HCT116 (cell line): ENCODE measurements around the gene CIDEC. TPM values are rescaled to one million over a fixed set of nuclear protein-coding genes. Genes with fewer than 3 reads are reported as not detected.

Source experiments
- ATAC-seq: fragments of 200-7000 bp; cut with Tn5 transposase; 2 replicates; pipeline ENCODE4 v1.9.1; 2020; ENCODE audit warnings: mild to moderate bottlenecking, moderate library complexity
- BruUV-seq: library from RNA; stranded (reverse); fragments of 400-500 nt; replicated peaks from 2 replicates; lab custom pipeline; 2021; lab: Mats Ljungman, UMichigan
- CTCF ChIA-PET: fragments of 300-600 bp; sonication (Branson Sonifier 250); formaldehyde crosslinking; loops from one replicate; lab custom pipeline; 2021; ENCODE audit warnings: antibody characterized with exemption; lab: Charles Lee
- POLR2A ChIA-PET: fragments of 300-600, 350-600 bp; sonication (Branson Sonifier 250); formaldehyde crosslinking; loops from one replicate; lab custom pipeline; 2021; ENCODE audit warnings: antibody characterized with exemption; lab: Charles Lee
- RAD21 ChIA-PET, 2 experiments: fragments of 300-600 bp; sonication (Branson Sonifier 250); formaldehyde crosslinking; loops; one replicate each; lab custom pipeline; 2023; ENCODE audit warnings: low total read pairs in 2 of 2; ENCODE audit not compliant: uncharacterized antibody in 2 of 2, unreplicated experiment in 2 of 2, low non-redundant PET in 1 of 2; lab: Charles Lee
- DNase-seq: peaks from one replicate; pipeline ENCODE4 v3.0.0-alpha.2; 2010; ENCODE audit warnings: low read depth, low spot score
- H2AFZ ChIP-seq: fragments of 200-600 bp; shearing (Covaris generic), sonication (generic); 2 replicates; pipeline ENCODE4 v1.6.1; 2017; ENCODE audit warnings: low read depth, mixed run types, mixed read lengths, antibody characterized with exemption, low read length; ENCODE audit not compliant: poor library complexity, severe bottlenecking
- H3K27ac ChIP-seq: 2 replicates; pipeline ENCODE4 v1.5.1; 2012; ENCODE audit warnings: low read depth, low read length
- H3K27me3 ChIP-seq: fragments of 200-600 bp; sonication (generic); 2 replicates; pipeline ENCODE4 v1.6.1; 2016; ENCODE audit warnings: mixed run types, low read length, mixed read lengths; ENCODE audit not compliant: insufficient read depth
- H3K36me3 ChIP-seq, 2 experiments: fragments of 200-500 bp in 1 of 2; fragments of 200-600 bp in 1 of 2; sonication (Bioruptor generic) in 1 of 2; sonication (generic) in 1 of 2; 2 replicates each; pipeline versions ENCODE4 v1.5.1 to v1.6.1; 2014 to 2016; ENCODE audit warnings: low read length in 2 of 2, inconsistent platforms in 1 of 2, mixed read lengths in 1 of 2, mixed run types in 1 of 2; ENCODE audit not compliant: insufficient read depth in 2 of 2, control insufficient read depth in 1 of 2
- H3K4me1 ChIP-seq, 2 experiments: fragments of 200-600 bp in 1 of 2; sonication (generic) in 1 of 2; 2 replicates each; pipeline versions ENCODE4 v1.5.1 to v1.6.1; 2012 to 2017; ENCODE audit warnings: low read length in 2 of 2, inconsistent platforms in 1 of 2, mild to moderate bottlenecking in 1 of 2, mixed read lengths in 1 of 2, mixed run types in 1 of 2, moderate library complexity in 1 of 2; ENCODE audit not compliant: insufficient read depth in 2 of 2, control insufficient read depth in 1 of 2
- H3K4me2 ChIP-seq: fragments of 200-600 bp; sonication (generic); 2 replicates; pipeline ENCODE4 v1.6.1; 2017; ENCODE audit warnings: mixed run types, low read length, mixed read lengths
- H3K4me3 ChIP-seq, 2 experiments: fragments of 200-600 bp in 1 of 2; sonication (generic) in 1 of 2; replicated peaks in 1 of 2; 2 replicates each; pipeline ENCODE4 v1.5.1; 2011 to 2016; ENCODE audit warnings: low read length in 2 of 2, control low read depth in 1 of 2, low read depth in 1 of 2, mild to moderate bottlenecking in 1 of 2, mixed read lengths in 1 of 2, mixed run types in 1 of 2
- H3K79me2 ChIP-seq: fragments of 200-600 bp; sonication (generic); 2 replicates; pipeline ENCODE4 v1.6.1; 2017; ENCODE audit warnings: mild to moderate bottlenecking, mixed run types, low read length, moderate library complexity, mixed read lengths; ENCODE audit not compliant: insufficient read depth
- H3K9ac ChIP-seq: fragments of 200-600 bp; sonication (generic); 2 replicates; pipeline ENCODE4 v1.6.1; 2016; ENCODE audit warnings: low read length, mixed read lengths
- H3K9me2 ChIP-seq: fragments of 200-600 bp; sonication (generic), shearing (Covaris generic); 2 replicates; pipeline ENCODE4 v1.6.1; 2017; ENCODE audit warnings: mixed run types, mild to moderate bottlenecking, moderate library complexity; ENCODE audit not compliant: insufficient read depth
- H3K9me3 ChIP-seq, 2 experiments: fragments of 200-500 bp in 1 of 2; fragments of 200-600 bp in 1 of 2; sonication (Bioruptor generic) in 1 of 2; sonication (generic) in 1 of 2; 2 replicates each; pipeline ENCODE4 v1.6.1; 2014 to 2017; ENCODE audit warnings: low read length in 2 of 2, mixed read lengths in 2 of 2, inconsistent platforms in 1 of 2, low read depth in 1 of 2, mild to moderate bottlenecking in 1 of 2, mixed run types in 1 of 2, moderate library complexity in 1 of 2; ENCODE audit not compliant: control insufficient read depth in 1 of 2, insufficient read depth in 1 of 2
- H4K20me1 ChIP-seq: fragments of 200-600 bp; sonication (generic), shearing (Covaris generic); 2 replicates; pipeline ENCODE4 v1.6.1; 2017; ENCODE audit warnings: mixed run types, mild to moderate bottlenecking, moderate library complexity; ENCODE audit not compliant: insufficient read depth
- CBX3 ChIP-seq: IDR thresholded peaks from 2 replicates; pipeline ENCODE4 v1.6.1; 2012; ENCODE audit warnings: low read depth
- EGR1 ChIP-seq: IDR thresholded peaks from 2 replicates; pipeline ENCODE4 v1.6.1; 2012; ENCODE audit warnings: low read depth
- EZH2 ChIP-seq: fragments of 200-600 bp; sonication (generic); IDR thresholded peaks from 2 replicates; pipeline ENCODE4 v1.6.1; 2017; ENCODE audit warnings: antibody characterized with exemption, mixed run types
- FOSL1 ChIP-seq: IDR thresholded peaks from 2 replicates; pipeline ENCODE4 v1.6.1; 2012; ENCODE audit warnings: low read depth
- JUND ChIP-seq: IDR thresholded peaks from 2 replicates; pipeline ENCODE4 v1.6.1; 2012
- MAX ChIP-seq: IDR thresholded peaks from 2 replicates; pipeline ENCODE4 v1.6.1; 2012
- POLR2A ChIP-seq: IDR thresholded peaks from 2 replicates; pipeline ENCODE4 v1.7.0; 2011; ENCODE audit warnings: borderline replicate concordance; ENCODE audit not compliant: insufficient read depth, insufficient read length; ENCODE audit errors: extremely low read depth
- REST ChIP-seq: IDR thresholded peaks from 2 replicates; pipeline ENCODE4 v1.6.1; 2012; ENCODE audit warnings: low read depth
- SP1 ChIP-seq: IDR thresholded peaks from 2 replicates; pipeline ENCODE4 v1.6.1; 2012; ENCODE audit warnings: low read depth
- SRF ChIP-seq: IDR thresholded peaks from 2 replicates; pipeline ENCODE4 v1.6.1; 2012; ENCODE audit warnings: low read depth
- TCF7L2 ChIP-seq: IDR thresholded peaks from 2 replicates; pipeline ENCODE4 v1.7.0; 2011; ENCODE audit warnings: borderline replicate concordance, inconsistent platforms; ENCODE audit not compliant: insufficient read depth, insufficient read length; ENCODE audit errors: extremely low read depth
- YY1 ChIP-seq: IDR thresholded peaks from 2 replicates; pipeline ENCODE4 v1.6.1; 2011; ENCODE audit warnings: low read length, low read depth, moderate library complexity, mild to moderate bottlenecking; ENCODE audit not compliant: insufficient replicate concordance; ENCODE audit errors: extremely low read depth
- ZBTB33 ChIP-seq: IDR thresholded peaks from 2 replicates; pipeline ENCODE4 v1.6.1; 2011; ENCODE audit warnings: mild to moderate bottlenecking, low read length, moderate library complexity; ENCODE audit not compliant: insufficient replicate concordance; ENCODE audit errors: extremely low read depth
- ZFX ChIP-seq: fragments of 450-650 bp; IDR thresholded peaks from 2 replicates; pipeline ENCODE4 v1.6.1; 2017
- ZNF274 ChIP-seq: fragments of 200-500 bp; sonication (Bioruptor generic); IDR thresholded peaks from 2 replicates; pipeline ENCODE4 v1.6.1; 2014; ENCODE audit warnings: mild to moderate bottlenecking, low read depth, low read length, inconsistent platforms
- intact Hi-C: fragments of 100-400 bp; cut with micrococcal nuclease; formaldehyde crosslinking; loops from 2 replicates; pipeline ENCODE4 v1.10.0; 2022
- total RNA-seq: library from RNA; stranded (reverse); gene quantifications from one replicate; pipeline ENCODE4 v1.2.1, GENCODE V29; 2021; ENCODE audit not compliant: unreplicated experiment

The CIDEC gene
- total RNA-seq, 1 experiment from 2014 or later, result not detected

GRCh38 chr3:9831253-9831652 lies 48.8 kb downstream of the CIDEC start:
- CTCF ChIA-PET, result interaction anchor here (1.1 kb wide), 1 partner anchor 23 kb away, joined by 5 read pairs; no protein-coding TSS in a partner anchor
- no peaks in the 10 kb centered on the region for H3K9me3 ChIP-seq
- intact Hi-C loops, result no loop called here
- no peaks in the 10 kb centered on the region for H3K9me2 ChIP-seq
- peaks cover 12 to 13% of the 10 kb centered on the region in 2 experiments; a peak in 2 of 4 replicates for H3K36me3 ChIP-seq
- H3K27me3 ChIP-seq, result no peaks in the 10 kb centered on the region
- no peak overlapping the region for H3K9ac ChIP-seq
- H3K79me2 ChIP-seq, result no peaks in the 10 kb centered on the region
- POLR2A ChIA-PET, result no interaction called here
- BruUV-seq, result no TSS peak
- ATAC-seq, result no peak
- H3K4me2 ChIP-seq, result no peak overlapping the region
- no peaks in the 10 kb centered on the region for H3K4me1 ChIP-seq
- DNase-seq, result no peak
- H4K20me1 ChIP-seq, result no peaks in the 10 kb centered on the region
- H3K4me3 ChIP-seq, result no peak overlapping the region
- no peak overlapping the region for H2AFZ ChIP-seq
- RAD21 ChIA-PET, result interaction anchor here in 1 of 2 experiments (0.6 kb wide), 1 partner anchor 1491 kb away, joined by 5 read pairs; no protein-coding TSS in a partner anchor
- no peak overlapping the region for H3K27ac ChIP-seq
- TF ChIP-seq TCF7L2 (no peak), YY1 (no peak), ZNF274 (no peak), JUND (no peak), MAX (no peak), ZBTB33 (no peak), SP1 (no peak), POLR2A (no peak), SRF (no peak), CBX3 (no peak), EZH2 (no peak), FOSL1 (no peak), ZFX (no peak), EGR1 (no peak), REST (no peak)
